Nephron (organoid): ENCODE measurements around the gene ATP5PD.

ENCODE experiments used
- H3K27ac Mint-ChIP-seq, 3 experiments: 2 replicates each; pipeline ENCODE4 v1.8.0; 2020; ENCODE audit warnings: mixed read lengths in 3 of 3, mild to moderate bottlenecking in 2 of 3, moderate library complexity in 1 of 3
- H3K27me3 Mint-ChIP-seq: 2 replicates; pipeline ENCODE4 v1.8.0; 2021; ENCODE audit warnings: low read depth, mild to moderate bottlenecking, moderate library complexity, mixed read lengths
- H3K36me3 Mint-ChIP-seq: 2 replicates; pipeline ENCODE4 v1.8.0; 2020; ENCODE audit warnings: low read depth, mixed read lengths
- H3K4me1 Mint-ChIP-seq: 2 replicates; pipeline ENCODE4 v1.8.0; 2020; ENCODE audit warnings: mixed read lengths
- H3K4me3 Mint-ChIP-seq, 3 experiments: 2 replicates each; pipeline ENCODE4 v1.8.0; 2020; ENCODE audit warnings: mild to moderate bottlenecking in 3 of 3, mixed read lengths in 3 of 3, moderate library complexity in 2 of 3
- H3K9me3 Mint-ChIP-seq: 2 replicates; pipeline ENCODE4 v1.8.0; 2020; ENCODE audit warnings: mixed read lengths
- TF ChIP-seq, protein P1 (sequence below), 3 experiments: fragments of 200-600 bp; sonication (generic); IDR thresholded peaks; one replicate each; pipeline ENCODE4 v1.5.0; 2021; ENCODE audit warnings: antibody characterized with exemption in 3 of 3; ENCODE audit not compliant: unreplicated experiment in 3 of 3

Gene ATP5PD

DNA sequence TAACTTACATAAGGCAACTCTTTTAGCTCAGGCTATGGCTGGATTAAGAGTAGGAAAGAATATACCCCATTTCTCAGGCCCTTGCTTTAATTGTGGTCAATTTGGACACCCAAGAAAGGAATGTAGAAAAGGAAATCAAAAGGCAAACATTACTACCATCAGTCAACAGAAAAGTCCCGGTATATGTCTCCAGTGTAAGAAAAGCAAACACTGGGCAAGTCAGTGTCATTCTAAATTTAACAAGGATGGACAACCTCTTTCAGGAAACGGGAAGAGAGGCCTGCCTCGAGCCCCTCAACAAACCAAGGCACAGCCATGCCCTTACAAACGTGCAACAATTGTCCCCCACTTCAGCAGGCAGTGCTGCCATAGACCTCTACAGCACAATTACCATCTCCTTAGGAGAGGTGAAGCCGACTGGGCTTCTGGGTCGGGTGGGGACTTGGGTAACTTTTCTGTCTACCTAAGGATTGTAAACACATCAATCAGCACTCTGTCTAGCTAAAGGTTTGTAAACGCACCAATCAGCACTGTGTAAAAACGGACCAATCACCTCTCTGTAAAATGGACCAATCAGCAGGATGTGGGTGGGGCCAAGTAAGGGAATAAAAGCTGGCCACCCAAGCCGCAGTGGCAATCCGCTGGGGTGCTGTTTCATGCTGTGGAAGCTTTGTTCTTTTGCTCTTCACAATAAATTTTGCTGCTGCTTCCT is 21.9 kb downstream of the ATP5PD start:
- H3K36me3 Mint-ChIP-seq = peaks cover 34% of the 10 kb centered on the region
- no peaks in the 10 kb centered on the region for H3K4me1 Mint-ChIP-seq
- peaks cover 16% of the 10 kb centered on the region for H3K9me3 Mint-ChIP-seq
- H3K27me3 Mint-ChIP-seq = no peaks in the 10 kb centered on the region
- H3K27ac Mint-ChIP-seq = no peak overlapping the region
- H3K4me3 Mint-ChIP-seq = no peak overlapping the region
- TF ChIP-seq, protein P1, sequence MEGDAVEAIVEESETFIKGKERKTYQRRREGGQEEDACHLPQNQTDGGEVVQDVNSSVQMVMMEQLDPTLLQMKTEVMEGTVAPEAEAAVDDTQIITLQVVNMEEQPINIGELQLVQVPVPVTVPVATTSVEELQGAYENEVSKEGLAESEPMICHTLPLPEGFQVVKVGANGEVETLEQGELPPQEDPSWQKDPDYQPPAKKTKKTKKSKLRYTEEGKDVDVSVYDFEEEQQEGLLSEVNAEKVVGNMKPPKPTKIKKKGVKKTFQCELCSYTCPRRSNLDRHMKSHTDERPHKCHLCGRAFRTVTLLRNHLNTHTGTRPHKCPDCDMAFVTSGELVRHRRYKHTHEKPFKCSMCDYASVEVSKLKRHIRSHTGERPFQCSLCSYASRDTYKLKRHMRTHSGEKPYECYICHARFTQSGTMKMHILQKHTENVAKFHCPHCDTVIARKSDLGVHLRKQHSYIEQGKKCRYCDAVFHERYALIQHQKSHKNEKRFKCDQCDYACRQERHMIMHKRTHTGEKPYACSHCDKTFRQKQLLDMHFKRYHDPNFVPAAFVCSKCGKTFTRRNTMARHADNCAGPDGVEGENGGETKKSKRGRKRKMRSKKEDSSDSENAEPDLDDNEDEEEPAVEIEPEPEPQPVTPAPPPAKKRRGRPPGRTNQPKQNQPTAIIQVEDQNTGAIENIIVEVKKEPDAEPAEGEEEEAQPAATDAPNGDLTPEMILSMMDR (IDR thresholded peaks at IDR 0.05; ENCODE audit: unreplicated experiment in 3 of 3) = no peak

DNA sequence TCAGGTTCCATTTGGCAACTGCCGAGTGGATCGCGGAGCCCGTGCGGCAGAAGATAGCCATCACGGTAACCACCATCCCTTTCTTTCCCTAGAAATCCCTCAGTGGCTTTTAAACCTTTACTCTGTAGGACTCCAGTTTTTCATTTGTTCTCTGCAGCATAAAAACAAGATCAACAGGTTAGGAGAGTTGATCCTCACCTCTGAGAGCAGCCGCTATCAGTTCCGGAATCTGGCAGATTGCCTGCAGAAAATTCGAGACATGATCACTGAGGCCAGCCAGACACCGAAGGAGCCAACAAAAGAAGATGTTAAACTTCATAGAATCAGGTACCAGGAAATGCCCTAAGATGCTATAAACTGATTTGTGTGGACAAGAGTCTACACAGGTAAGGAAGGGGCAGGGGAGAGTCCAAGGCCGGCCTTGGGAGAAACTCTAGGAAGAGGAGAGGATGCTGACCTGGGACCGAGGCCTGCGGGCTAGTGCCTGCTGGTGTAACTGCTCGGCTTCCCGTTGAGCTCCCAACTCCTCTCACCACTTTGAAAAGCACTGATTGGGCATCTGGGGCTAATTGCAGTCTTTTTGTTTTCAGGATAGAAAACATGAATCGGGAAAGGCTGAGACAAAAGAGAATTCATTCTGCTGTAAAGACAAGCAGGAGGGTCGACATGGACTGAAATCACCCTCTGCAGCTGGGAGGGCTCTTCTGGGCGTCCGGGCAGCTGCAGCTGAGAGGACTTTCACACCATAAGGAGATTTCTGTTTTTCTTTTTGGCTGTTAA is 26.2 kb downstream of the ATP5PD start:
- H3K36me3 Mint-ChIP-seq = peaks cover 53% of the 10 kb centered on the region
- TF ChIP-seq, protein P1 (IDR thresholded peaks at IDR 0.05; ENCODE audit: unreplicated experiment in 3 of 3) = no peak
- H3K27ac Mint-ChIP-seq = no peak overlapping the region
- no peaks in the 10 kb centered on the region for H3K27me3 Mint-ChIP-seq
- H3K4me3 Mint-ChIP-seq = no peak overlapping the region
- H3K4me1 Mint-ChIP-seq = no peaks in the 10 kb centered on the region
- H3K9me3 Mint-ChIP-seq = peaks cover 3% of the 10 kb centered on the region

- Mint-ChIP-seq H3K4me3 (no peak overlapping the region), H3K27me3 (no peaks in the 10 kb centered on the region), H3K36me3 (peaks cover 54% of the 10 kb centered on the region), H3K4me1 (no peaks in the 10 kb centered on the region), H3K9me3 (no peaks in the 10 kb centered on the region), H3K27ac (no peak overlapping the region)
- TF ChIP-seq, protein P1 (IDR thresholded peaks at IDR 0.05; ENCODE audit: unreplicated experiment in 3 of 3) = no peak
These were observed 27.1 kb downstream of the ATP5PD start for GRCh38 chr17:75019710-75020109.

GRCh38 chr17:75019146-75019545 is 27.6 kb downstream of the ATP5PD start:
- Mint-ChIP-seq H3K9me3 (no peaks in the 10 kb centered on the region), H3K36me3 (peaks cover 51% of the 10 kb centered on the region), H3K4me3 (no peak overlapping the region), H3K27ac (no peak overlapping the region), H3K4me1 (no peaks in the 10 kb centered on the region), H3K27me3 (no peaks in the 10 kb centered on the region)
- TF ChIP-seq, protein P1 (IDR thresholded peaks at IDR 0.05; ENCODE audit: unreplicated experiment in 3 of 3) = no peak

DNA sequence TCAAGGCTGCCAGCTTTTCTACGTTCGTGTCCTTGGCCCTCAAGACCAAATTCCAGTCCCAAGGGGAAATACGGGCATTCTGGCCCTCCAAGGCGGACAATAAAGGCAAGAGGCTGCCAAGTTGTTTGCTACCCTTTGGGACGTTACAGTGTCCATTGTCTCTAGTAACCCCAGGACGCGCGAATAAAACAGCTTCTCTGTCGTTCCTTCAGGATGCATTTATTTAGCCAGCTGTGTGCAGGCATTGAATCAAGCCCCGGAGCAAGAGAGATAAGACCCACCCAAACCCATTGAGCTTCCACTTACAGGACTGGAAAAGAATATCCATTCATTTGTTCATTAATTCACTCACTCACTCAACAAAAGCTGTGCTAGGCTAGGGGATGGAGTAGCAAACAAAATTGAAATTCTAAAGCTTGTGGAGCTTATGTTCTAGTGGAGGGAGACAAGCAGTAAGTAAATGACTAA is 33.6 kb downstream of the ATP5PD start:
- peak overlapping the region; percentile 91 to 96 (median 94) for H3K4me3 Mint-ChIP-seq
- H3K9me3 Mint-ChIP-seq = no peaks in the 10 kb centered on the region
- peaks cover 18% of the 10 kb centered on the region for H3K36me3 Mint-ChIP-seq
- H3K4me1 Mint-ChIP-seq = peaks cover 23% of the 10 kb centered on the region
- no peaks in the 10 kb centered on the region for H3K27me3 Mint-ChIP-seq
- H3K27ac Mint-ChIP-seq = peak overlapping the region; percentile 97 to 99 (median 97)
- TF ChIP-seq, protein P1 (IDR thresholded peaks at IDR 0.05; ENCODE audit: unreplicated experiment in 3 of 3) = no peak
